ENCODE data around the gene CLTCL1.

The CLTCL1 gene

GRCh38 chr22:19197997-19198865, 93.3 kb downstream of the CLTCL1 start:
- in situ Hi-C loops (cut with MboI; ENCODE audit: low sequenced_read_pairs) = no loop called here

GRCh38 chr22:19196841-19197612, 94.5 kb downstream of the CLTCL1 start:
- in situ Hi-C loops (cut with MboI; ENCODE audit: low sequenced_read_pairs) = no loop called here

DNA sequence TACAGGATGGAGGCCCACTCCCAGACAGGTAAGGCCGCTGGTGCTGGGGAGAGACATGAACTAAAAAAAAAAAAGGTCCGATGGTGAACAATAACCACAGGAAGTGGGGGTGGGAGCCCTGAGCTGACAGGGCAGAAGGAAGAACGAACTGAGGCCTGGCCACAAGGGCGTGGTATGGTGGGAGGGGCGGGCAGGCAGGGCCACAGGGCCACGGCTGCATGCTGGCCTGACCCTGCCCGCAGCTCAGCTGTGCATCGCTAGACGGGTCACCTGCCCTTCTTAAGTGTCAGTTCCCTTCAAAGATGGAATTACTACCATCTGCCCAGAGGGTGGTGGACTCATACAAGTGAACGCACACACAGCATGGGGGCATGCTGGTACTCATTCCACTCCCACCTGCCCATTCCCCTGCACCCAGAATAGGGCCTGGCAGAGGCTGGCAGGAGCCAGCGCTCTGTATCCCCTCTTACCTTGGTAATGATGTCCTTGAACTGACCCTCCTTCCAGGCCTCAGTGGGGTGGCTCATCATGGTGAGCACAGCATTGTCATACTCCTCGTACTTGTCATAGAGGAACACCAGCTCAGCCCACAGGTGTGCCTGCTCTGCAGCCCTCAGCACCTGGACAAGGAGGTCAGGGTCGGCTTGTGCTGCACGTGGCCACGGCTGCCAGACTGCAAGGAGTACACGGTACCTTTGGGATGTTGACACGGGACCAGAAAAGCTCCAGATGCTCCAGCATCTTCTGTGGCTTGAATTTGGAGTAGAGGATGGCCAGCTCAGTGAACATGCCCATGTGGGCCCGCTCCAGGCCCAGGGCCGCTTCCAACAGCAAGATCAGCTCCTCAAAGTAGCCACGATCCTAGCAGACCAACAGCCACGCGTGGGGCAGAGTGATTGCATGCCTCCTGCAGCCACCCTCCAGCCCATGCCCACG, 95.5 kb downstream of the CLTCL1 start:
- in situ Hi-C loops (cut with MboI; ENCODE audit: low sequenced_read_pairs) = no loop called here

DNA sequence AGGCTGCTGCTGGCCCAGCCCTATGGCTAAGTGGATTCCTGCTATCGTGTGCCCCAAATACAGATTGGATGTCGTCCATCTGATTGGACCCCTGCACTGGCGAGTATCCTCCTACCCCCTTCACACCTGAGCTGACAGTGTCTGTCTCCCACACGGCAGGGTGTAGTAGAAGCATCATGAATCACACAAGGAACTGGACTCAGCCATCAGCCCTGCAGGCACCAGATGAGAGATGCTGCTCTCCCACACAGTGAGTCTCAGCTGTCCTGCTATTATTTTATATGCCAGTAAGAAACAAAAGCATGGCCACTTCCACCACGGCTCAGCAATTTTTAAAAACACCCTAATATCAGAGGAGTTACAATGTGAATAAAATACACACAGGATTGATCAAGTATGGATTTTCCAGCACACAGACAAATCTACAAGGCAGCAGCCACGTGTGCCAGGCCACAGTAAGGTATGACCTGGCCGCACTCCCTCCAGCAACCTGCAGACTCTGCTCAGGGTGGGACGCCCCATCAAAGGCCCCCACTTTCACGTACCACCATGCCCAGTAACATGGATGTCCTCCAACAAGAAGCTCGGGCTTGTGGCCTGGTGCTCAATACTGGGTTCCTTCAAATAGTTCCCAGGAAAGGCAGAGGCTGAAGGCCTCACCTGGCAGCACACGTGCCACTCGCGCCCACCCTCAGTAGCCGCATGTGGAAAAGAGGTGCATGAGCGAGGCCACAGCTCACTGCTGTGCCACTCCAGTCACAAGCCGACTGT, 96.6 kb downstream of the CLTCL1 start:
- in situ Hi-C loops (cut with MboI; ENCODE audit: low sequenced_read_pairs) = no loop called here

DNA sequence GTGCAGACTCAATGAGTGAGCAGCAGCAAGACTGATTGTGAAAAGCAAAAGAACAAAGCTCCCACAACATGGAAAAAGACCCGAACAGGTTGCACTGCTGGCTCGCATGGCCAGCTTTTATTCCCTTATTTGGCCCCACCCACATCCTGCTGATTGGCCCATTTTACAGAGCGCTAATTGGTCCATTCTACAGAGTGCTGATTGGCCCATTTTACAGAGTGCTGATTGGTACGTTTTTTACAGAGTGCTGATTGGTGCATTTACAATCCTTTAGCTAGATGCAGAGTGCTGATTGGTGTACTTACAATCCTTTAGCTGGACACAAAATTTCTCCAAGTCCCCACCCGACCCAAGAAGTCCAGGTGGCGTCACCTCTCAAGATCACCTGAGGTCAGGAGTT, 97.6 kb downstream of the CLTCL1 start:
- in situ Hi-C loops (cut with MboI; ENCODE audit: low sequenced_read_pairs) = no loop called here

DNA sequence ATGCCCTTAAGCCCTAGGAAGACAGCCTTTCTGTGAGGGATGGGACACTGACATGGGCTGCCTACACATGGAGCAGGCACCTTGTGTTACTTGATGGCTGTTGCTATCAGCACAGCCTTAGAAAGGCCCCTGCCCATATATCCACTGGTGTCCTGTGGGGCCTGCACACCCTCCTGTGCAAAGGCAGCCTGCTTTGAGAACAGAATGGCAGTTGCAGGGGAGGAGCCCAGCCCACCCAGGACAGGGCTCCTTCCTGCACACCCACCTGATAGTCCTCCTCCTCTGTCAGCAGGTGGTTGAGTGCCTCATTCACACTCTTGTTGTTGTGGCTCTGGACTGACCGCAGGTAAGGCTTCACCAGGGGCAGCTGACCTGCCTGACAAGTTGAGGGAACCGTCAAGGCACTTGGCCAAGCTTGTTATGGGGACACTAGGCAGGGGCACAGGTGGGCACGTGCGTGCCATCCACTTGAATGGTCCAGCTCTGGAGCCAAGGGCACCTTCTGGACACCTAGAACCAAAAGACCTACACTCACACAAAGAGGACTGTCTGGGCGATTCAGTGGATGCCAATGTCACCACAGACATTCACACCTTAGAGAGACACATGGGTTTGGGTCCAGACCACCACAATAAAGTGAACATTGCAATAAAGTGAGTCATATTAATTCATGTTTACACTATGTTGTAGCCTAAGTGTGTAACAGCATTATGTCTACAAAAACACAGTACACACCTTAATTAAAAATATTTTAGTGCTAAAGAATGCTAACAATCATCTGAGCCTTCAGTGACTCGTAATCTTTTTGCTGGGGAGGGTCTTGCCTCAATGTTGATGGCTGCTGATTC, 103.6 kb downstream of the CLTCL1 start:
- in situ Hi-C loops (cut with MboI; ENCODE audit: low sequenced_read_pairs) = no loop called here

- in situ Hi-C loops (cut with MboI; ENCODE audit: low sequenced_read_pairs) = no loop called here
Observed at GRCh38 chr22:19184276-19184997, 107.1 kb downstream of the CLTCL1 start.

DNA sequence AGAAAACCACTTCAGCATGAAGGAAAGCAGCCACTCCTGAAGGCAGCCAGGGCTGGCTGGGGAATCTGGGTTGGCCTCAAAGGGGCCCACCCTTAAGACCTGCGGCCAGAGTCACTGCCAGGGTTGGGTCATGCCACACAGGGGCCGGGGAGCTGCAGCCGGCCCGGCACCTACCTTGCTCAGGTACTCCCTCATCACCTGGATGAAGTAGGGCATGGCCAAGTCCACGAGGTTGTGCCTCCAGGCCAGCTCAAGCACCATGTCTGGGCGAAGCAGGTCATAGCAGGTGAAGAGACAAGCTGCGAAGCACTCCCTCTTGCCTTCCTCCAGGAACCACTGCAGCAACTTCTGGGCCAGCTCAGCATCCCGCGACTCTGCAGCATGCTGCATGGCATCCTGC, 108.3 kb downstream of the CLTCL1 start:
- in situ Hi-C loops (cut with MboI; ENCODE audit: low sequenced_read_pairs) = no loop called here

- in situ Hi-C loops (cut with MboI; ENCODE audit: low sequenced_read_pairs) = no loop called here
Observed at GRCh38 chr22:19182472-19183157, 108.9 kb downstream of the CLTCL1 start.

- in situ Hi-C loops (cut with MboI; ENCODE audit: low sequenced_read_pairs) = no loop called here
Observed at GRCh38 chr22:19181786-19182471, 109.6 kb downstream of the CLTCL1 start.

- in situ Hi-C loops (cut with MboI; ENCODE audit: low sequenced_read_pairs) = no loop called here
Observed at GRCh38 chr22:19180740-19181410, 110.6 kb downstream of the CLTCL1 start.

DNA sequence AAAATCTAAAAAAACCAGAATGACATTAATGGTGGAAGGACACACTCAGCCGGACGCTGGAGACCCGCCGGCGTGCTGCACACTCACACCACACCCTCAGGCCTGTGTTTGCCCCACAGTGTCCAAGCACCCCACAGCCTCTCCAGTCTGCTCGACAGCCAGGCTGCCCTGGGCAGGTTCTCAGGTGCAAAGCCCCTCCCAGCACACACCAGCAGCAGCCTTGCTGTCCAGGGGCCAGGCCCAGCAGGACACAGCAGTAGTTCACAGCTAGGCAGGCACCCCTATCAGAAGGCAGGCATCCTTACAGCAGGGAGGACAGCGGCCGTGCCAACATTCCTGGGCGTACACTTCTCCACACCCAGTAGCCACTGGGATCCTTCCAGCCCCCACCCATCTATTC, 111.3 kb downstream of the CLTCL1 start:
- in situ Hi-C loops (cut with MboI; ENCODE audit: low sequenced_read_pairs) = no loop called here

DNA sequence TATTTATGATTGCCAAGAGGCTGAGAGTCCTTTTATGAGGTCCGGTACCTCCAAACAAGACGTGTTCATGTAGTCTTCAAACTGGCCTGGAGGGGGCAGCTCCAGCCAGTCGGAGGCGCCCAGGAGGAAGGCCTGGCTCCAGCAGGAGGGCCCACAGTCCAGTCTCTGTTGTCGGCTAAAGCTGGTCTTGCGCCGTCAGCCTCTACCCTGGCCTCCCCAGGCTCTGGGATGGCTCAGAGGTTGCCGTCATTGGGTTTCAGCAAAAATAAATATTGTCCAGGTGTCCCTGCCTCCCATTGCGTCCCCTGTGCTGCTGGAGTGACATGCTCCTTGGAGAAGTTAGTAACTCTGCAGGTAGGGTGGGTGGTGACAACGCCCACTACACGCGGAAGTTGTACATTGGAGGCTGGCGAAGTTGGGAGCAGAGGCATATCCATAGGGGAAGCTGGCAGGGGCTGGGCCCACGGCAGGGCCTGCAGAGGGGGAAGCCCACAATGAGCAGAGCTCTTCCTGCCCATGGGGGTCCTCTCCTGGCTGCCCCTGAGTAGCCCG, 111.9 kb downstream of the CLTCL1 start:
- in situ Hi-C loops (cut with MboI; ENCODE audit: low sequenced_read_pairs) = no loop called here

DNA sequence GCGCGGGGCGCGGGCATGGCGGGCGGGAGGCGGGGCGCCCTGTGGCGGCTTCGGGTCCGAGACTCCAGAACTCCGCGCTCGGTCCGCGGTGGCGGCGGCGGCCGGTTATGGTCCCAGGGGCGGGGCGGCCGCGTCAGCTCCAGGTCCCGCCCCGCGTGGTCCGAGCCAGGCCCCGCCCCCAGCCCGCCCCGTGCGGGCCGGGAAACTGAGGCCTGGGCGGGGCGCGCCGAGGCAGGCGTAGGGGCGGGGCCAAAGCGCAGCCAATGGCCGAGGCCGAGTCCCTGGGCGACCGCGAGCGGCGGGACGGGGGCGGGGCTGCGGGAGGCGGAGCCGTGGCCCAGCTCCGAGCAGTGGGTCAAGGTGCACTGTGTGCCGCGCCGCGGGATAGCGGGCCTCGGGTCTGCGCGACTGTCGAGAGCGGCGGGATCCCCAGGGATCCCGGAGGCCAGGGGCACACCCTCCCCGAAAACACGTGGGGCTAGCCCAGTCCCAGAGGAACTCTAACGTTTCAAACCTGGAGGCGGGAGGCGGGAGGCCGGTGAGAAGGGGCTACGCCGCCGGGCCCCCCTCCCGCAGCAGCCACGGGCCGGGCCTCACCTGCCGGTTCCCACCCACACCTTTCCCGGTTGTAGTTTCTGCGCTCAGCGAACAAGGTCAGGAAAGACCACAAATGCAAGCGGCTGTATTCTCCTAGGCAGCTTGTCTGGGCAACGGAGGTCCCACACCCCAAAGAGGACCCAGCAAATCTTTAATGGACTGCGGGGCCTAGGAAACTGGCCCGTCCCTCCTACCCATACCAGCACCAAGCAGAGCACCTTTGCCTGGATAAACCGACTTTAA, 112.6 kb downstream of the CLTCL1 start, which contains the start of gene SLC25A1:
Gene SLC25A1, minus strand, starts transcription at position 80 of the 840 bp plus-strand sequence. Its CDS starts 63 bp downstream, at position 17.
- in situ Hi-C loops (cut with MboI; ENCODE audit: low sequenced_read_pairs) = no loop called here

DNA sequence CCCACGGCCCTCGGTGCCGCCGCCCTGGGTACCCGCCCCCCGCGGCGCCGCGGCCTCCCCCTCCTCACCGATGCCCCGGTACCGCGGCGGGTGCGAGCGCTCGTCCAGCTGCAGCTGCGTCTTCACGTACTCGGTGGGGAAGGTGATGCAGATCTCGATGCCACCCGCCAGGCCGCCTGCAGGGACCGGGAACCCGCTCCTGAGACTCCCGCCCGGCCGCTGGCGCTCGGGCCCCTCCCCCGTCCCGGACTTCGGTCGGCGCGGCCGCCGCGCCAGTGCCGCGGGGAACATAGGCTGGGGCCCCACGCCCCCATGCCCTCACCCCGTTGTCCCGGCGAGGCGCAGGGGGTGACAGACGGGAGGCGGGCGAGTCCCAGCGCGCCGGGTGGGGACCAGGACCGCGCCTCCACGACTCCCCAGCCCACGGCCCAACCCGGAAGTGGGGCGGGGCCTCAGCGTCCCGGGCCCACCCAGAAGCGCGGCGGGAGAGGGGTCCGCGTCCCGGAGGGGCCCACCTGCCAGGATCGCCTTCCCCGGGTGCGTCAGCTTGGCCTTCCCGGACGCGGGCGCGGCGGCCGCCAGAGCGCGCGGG, 113.4 kb downstream of the CLTCL1 start:
- in situ Hi-C loops (cut with MboI; ENCODE audit: low sequenced_read_pairs) = no loop called here
